Neuronal stem cell (in vitro differentiated cells): Measurements from ENCODE around the gene CCNQ.

Experiments used
- DNase-seq: peaks from one replicate; pipeline ENCODE4 v3.0.0-alpha.2; 2013; ENCODE audit warnings: low spot score
- H2AFZ ChIP-seq: one replicate; pipeline ENCODE4 v1.6.1; 2013; ENCODE audit warnings: mild to moderate bottlenecking, low read length, inconsistent platforms
- H2AK5ac ChIP-seq: 2 replicates; pipeline ENCODE4 v1.6.1; 2013; ENCODE audit warnings: low read depth, mild to moderate bottlenecking, inconsistent platforms, low read length, moderate library complexity, mixed read lengths
- H2BK120ac ChIP-seq: 2 replicates; pipeline ENCODE4 v1.6.1; 2013; ENCODE audit warnings: low read depth, mild to moderate bottlenecking, inconsistent platforms, low read length, moderate library complexity, mixed read lengths
- H2BK12ac ChIP-seq: one replicate; pipeline ENCODE4 v1.6.1; 2013; ENCODE audit warnings: low read length, inconsistent platforms
- H2BK15ac ChIP-seq: 2 replicates; pipeline ENCODE4 v1.6.1; 2013; ENCODE audit warnings: mild to moderate bottlenecking, low read length, inconsistent platforms, mixed read lengths
- H2BK5ac ChIP-seq: one replicate; pipeline ENCODE4 v1.6.1; 2013; ENCODE audit warnings: inconsistent platforms, mild to moderate bottlenecking, low read length, moderate library complexity
- H3K14ac ChIP-seq: one replicate; pipeline ENCODE4 v1.6.1; 2013; ENCODE audit warnings: low read length, inconsistent platforms
- H3K18ac ChIP-seq: 2 replicates; pipeline ENCODE4 v1.6.1; 2013; ENCODE audit warnings: low read length, inconsistent platforms
- H3K23ac ChIP-seq: 2 replicates; pipeline ENCODE4 v1.6.1; 2013; ENCODE audit warnings: low read depth, mild to moderate bottlenecking, mixed read lengths, low read length, inconsistent platforms; ENCODE audit not compliant: poor library complexity
- H3K27ac ChIP-seq: replicated peaks from 3 replicates; pipeline ENCODE4 v1.5.1; 2013; ENCODE audit warnings: low read length, inconsistent platforms
- H3K27me3 ChIP-seq, 3 experiments: 2 replicates each; pipeline ENCODE4 v1.6.1; 2013; ENCODE audit warnings: low read length in 3 of 3, mild to moderate bottlenecking in 2 of 3, inconsistent platforms in 1 of 3, low read depth in 1 of 3, mixed read lengths in 1 of 3, moderate library complexity in 1 of 3; ENCODE audit not compliant: control insufficient read depth in 3 of 3, insufficient read depth in 3 of 3
- H3K36me3 ChIP-seq, 2 donors: replicated peaks in 1 of 2; 2 replicates each; pipeline ENCODE4 v1.6.1; 2013; ENCODE audit warnings: low read length in 2 of 2; ENCODE audit not compliant: control insufficient read depth in 2 of 2, insufficient read depth in 2 of 2
- H3K4ac ChIP-seq: 2 replicates; pipeline ENCODE4 v1.6.1; 2013; ENCODE audit warnings: inconsistent platforms, mild to moderate bottlenecking, low read length, moderate library complexity
- H3K4me1 ChIP-seq, 2 donors: 1 replicate in 1 of 2; 2 replicates in 1 of 2; pipeline ENCODE4 v1.6.1; 2013; ENCODE audit warnings: low read length in 2 of 2, low read depth in 1 of 2; ENCODE audit not compliant: control insufficient read depth in 2 of 2, insufficient read depth in 1 of 2
- H3K4me2 ChIP-seq: one replicate; pipeline ENCODE4 v1.6.1; 2013; ENCODE audit warnings: mild to moderate bottlenecking, low read length, inconsistent platforms; ENCODE audit not compliant: insufficient read depth, poor library complexity, severe bottlenecking
- H3K4me3 ChIP-seq, 2 donors: 2 replicates each; pipeline ENCODE4 v1.5.1; 2013; ENCODE audit warnings: low read length in 2 of 2, mild to moderate bottlenecking in 2 of 2, inconsistent platforms in 1 of 2, moderate library complexity in 1 of 2
- H3K79me1 ChIP-seq: one replicate; pipeline ENCODE4 v1.6.1; 2013; ENCODE audit warnings: low read depth, mild to moderate bottlenecking, inconsistent platforms, low read length, moderate library complexity
- H3K9ac ChIP-seq: one replicate; pipeline ENCODE4 v1.6.1; 2013; ENCODE audit warnings: mild to moderate bottlenecking, low read depth, low read length, inconsistent platforms; ENCODE audit not compliant: poor library complexity
- H3K9me3 ChIP-seq, 2 donors: replicated peaks in 1 of 2; 2 replicates each; pipeline versions ENCODE3 to v1.6.1; 2013; ENCODE audit warnings: low read length in 2 of 2, mild to moderate bottlenecking in 2 of 2, inconsistent platforms in 1 of 2, low read depth in 1 of 2, mixed read lengths in 1 of 2, moderate library complexity in 1 of 2; ENCODE audit not compliant: control insufficient read depth in 2 of 2, insufficient read depth in 1 of 2
- H4K8ac ChIP-seq: one replicate; pipeline ENCODE4 v1.6.1; 2013; ENCODE audit warnings: low read depth, mild to moderate bottlenecking, inconsistent platforms, low read length, moderate library complexity
- H4K91ac ChIP-seq: one replicate; pipeline ENCODE4 v1.6.1; 2013; ENCODE audit warnings: low read length, low read depth, mild to moderate bottlenecking, inconsistent platforms; ENCODE audit not compliant: poor library complexity
- WGBS, 2 donors: extraction: QIAGEN DNeasy Blood & Tissue Kit; methylation state at CpG; one replicate each; pipeline ENCODE4 v1.1.7; 2013; ENCODE audit warnings: missing lambda C conversion rate in 2 of 2, mixed read lengths in 1 of 2; ENCODE audit not compliant: insufficient read length in 2 of 2, insufficient replicate concordance in 1 of 2; ENCODE audit errors: extremely low coverage in 2 of 2; 5-methylcytosine and 5-hydroxymethylcytosine counted together

Gene CCNQ

GRCh38 chrX:153639177-153640044, 40.5 kb upstream of the CCNQ start:
- no peak for DNase-seq
- Histone ChIP-seq H3K23ac (no peak overlapping the region), H3K79me1 (no peaks in the 10 kb centered on the region), H3K4me2 (no peak overlapping the region), H2AFZ (no peak overlapping the region), H3K4ac (no peak overlapping the region), H4K8ac (no peak overlapping the region), H3K9me3 (no peaks in the 10 kb centered on the region), H3K27me3 (peaks cover 0 to 90% (median 16%) of the 10 kb centered on the region in 3 experiments), H3K9ac (no peak overlapping the region), H2BK5ac (no peak overlapping the region), H3K36me3 (no peaks in the 10 kb centered on the region), H3K4me3 (no peak overlapping the region), H4K91ac (no peak overlapping the region), H3K18ac (no peak overlapping the region), H2BK15ac (no peak overlapping the region), H2BK120ac (no peak overlapping the region), H3K4me1 (peaks cover 12 to 13% of the 10 kb centered on the region in 2 donors), H2AK5ac (no peak overlapping the region), H3K14ac (no peak overlapping the region), H3K27ac (no peak overlapping the region), H2BK12ac (no peak overlapping the region)
- WGBS, 2 donors, result no CpG with 5 or more reads among the region's 28 CpGs

GRCh38 chrX:153638436-153639176, 39.7 kb upstream of the CCNQ start:
- Histone ChIP-seq H3K79me1 (no peaks in the 10 kb centered on the region), H2BK5ac (no peak overlapping the region)

GRCh38 chrX:153638041-153638371, 39.1 kb upstream of the CCNQ start:
- H2BK12ac ChIP-seq, result no peak overlapping the region
- no peak for DNase-seq
- H3K14ac ChIP-seq, result no peak overlapping the region
- H3K9ac ChIP-seq, result no peak overlapping the region
- H2AFZ ChIP-seq, result no peak overlapping the region
- H3K23ac ChIP-seq, result no peak overlapping the region
- H3K4me3 ChIP-seq, result no peak overlapping the region
- no peak overlapping the region for H2AK5ac ChIP-seq
- H3K18ac ChIP-seq, result no peak overlapping the region
- H2BK15ac ChIP-seq, result no peak overlapping the region
- no peak overlapping the region for H2BK120ac ChIP-seq
- peaks cover 11 to 12% of the 10 kb centered on the region in 2 donors for H3K4me1 ChIP-seq
- no peak overlapping the region for H2BK5ac ChIP-seq
- no peak overlapping the region for H4K91ac ChIP-seq
- H3K4ac ChIP-seq, result no peak overlapping the region
- no peak overlapping the region for H3K27ac ChIP-seq
- no peak overlapping the region for H3K4me2 ChIP-seq
- H4K8ac ChIP-seq, result no peak overlapping the region
- no peaks in the 10 kb centered on the region for H3K9me3 ChIP-seq
- WGBS, 2 donors, result no CpG with 5 or more reads among the region's 6 CpGs
- no peaks in the 10 kb centered on the region for H3K79me1 ChIP-seq
- no peaks in the 10 kb centered on the region for H3K36me3 ChIP-seq
- H3K27me3 ChIP-seq, result peaks cover 0 to 86% (median 5%) of the 10 kb centered on the region in 3 experiments

More at GRCh38 chrX:153638436-153639176, 39.7 kb upstream of the CCNQ start:
- no peak overlapping the region for H3K4me2 ChIP-seq
- no peak overlapping the region for H3K14ac ChIP-seq
- H3K18ac ChIP-seq, result no peak overlapping the region
- peaks cover 0 to 90% (median 11%) of the 10 kb centered on the region in 3 experiments for H3K27me3 ChIP-seq
- WGBS, 2 donors, result no CpG with 5 or more reads among the region's 20 CpGs
- H3K4me3 ChIP-seq, result no peak overlapping the region
- no peak overlapping the region for H2BK12ac ChIP-seq
- H3K4ac ChIP-seq, result no peak overlapping the region
- H3K9ac ChIP-seq, result no peak overlapping the region
- H3K27ac ChIP-seq, result no peak overlapping the region
- DNase-seq, result no peak
- H3K23ac ChIP-seq, result no peak overlapping the region
- H4K8ac ChIP-seq, result no peak overlapping the region
- H2BK15ac ChIP-seq, result no peak overlapping the region
- H4K91ac ChIP-seq, result no peak overlapping the region
- no peaks in the 10 kb centered on the region for H3K36me3 ChIP-seq
- no peak overlapping the region for H2BK120ac ChIP-seq
- no peak overlapping the region for H2AK5ac ChIP-seq
- no peaks in the 10 kb centered on the region for H3K9me3 ChIP-seq
- peaks cover 11 to 12% of the 10 kb centered on the region in 2 donors for H3K4me1 ChIP-seq
- no peak overlapping the region for H2AFZ ChIP-seq
